PC-9 (cell line): ENCODE data around the gene BCAS3.

Source experiments
- EZH2 ChIP-seq: fragments of 200-600 bp; sonication (generic); IDR thresholded peaks from 2 replicates; pipeline ENCODE4 v1.8.0; 2017; ENCODE audit warnings: antibody characterized with exemption, low read depth
- TF ChIP-seq, protein P1 (sequence below): fragments of 200-600 bp; sonication (generic); conservative IDR thresholded peaks from 2 replicates; pipeline ENCODE4 v1.6.1; 2017; ENCODE audit warnings: mixed run types, antibody characterized with exemption, mild to moderate bottlenecking, moderate library complexity

DNA sequence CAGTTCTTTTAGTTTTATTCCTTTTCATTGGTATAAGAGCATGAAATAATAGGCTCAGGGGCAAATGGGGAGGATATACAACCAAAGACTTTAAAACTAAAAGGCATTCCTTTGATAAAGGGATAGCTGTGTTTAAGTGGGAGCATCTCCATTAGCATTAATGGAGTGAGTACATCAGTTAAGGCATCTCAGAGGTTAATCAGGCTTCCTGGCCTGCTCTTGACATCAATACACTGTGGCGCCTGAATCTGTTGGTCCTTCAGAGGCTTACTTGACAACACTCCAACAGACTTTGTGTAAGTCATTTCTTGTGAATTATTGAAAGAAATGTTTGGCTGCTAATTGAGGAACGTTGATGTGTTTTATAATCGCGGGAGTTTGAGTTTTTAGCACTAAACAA is 230.7 kb downstream of the BCAS3 start:
- TF ChIP-seq, protein P1, sequence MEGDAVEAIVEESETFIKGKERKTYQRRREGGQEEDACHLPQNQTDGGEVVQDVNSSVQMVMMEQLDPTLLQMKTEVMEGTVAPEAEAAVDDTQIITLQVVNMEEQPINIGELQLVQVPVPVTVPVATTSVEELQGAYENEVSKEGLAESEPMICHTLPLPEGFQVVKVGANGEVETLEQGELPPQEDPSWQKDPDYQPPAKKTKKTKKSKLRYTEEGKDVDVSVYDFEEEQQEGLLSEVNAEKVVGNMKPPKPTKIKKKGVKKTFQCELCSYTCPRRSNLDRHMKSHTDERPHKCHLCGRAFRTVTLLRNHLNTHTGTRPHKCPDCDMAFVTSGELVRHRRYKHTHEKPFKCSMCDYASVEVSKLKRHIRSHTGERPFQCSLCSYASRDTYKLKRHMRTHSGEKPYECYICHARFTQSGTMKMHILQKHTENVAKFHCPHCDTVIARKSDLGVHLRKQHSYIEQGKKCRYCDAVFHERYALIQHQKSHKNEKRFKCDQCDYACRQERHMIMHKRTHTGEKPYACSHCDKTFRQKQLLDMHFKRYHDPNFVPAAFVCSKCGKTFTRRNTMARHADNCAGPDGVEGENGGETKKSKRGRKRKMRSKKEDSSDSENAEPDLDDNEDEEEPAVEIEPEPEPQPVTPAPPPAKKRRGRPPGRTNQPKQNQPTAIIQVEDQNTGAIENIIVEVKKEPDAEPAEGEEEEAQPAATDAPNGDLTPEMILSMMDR, result no peak
- no peak for TF ChIP-seq EZH2
